Right atrium auricular region (tissue), 2 donors: ENCODE results near the gene CMSS1. TPM values are rescaled to one million over a fixed set of nuclear protein-coding genes. Genes with fewer than 3 reads are reported as not detected.

Experiments
- DNase-seq: peaks from one replicate; pipeline ENCODE4 v3.0.0-alpha.2; 2019; ENCODE audit warnings: low spot score
- H3K27ac ChIP-seq, 2 donors: fragments of 200-600 bp; sonication (generic); 1 replicate in 1 of 2; 2 replicates in 1 of 2; pipeline ENCODE4 v1.5.1; 2016 to 2019
- H3K27me3 ChIP-seq, 2 donors: fragments of 200-600 bp; sonication (generic); one replicate each; pipeline versions ENCODE4 v1.5.1 to v1.6.0; 2017 to 2019
- H3K36me3 ChIP-seq: fragments of 200-600 bp; sonication (generic); one replicate; pipeline ENCODE4 v1.5.1; 2016
- H3K4me1 ChIP-seq, 2 donors: fragments of 200-600 bp; sonication (generic); one replicate each; pipeline versions ENCODE4 v1.5.1 to v1.6.0; 2017 to 2019
- H3K4me3 ChIP-seq, 2 donors: fragments of 200-600 bp; sonication (generic); 1 replicate in 1 of 2; 2 replicates in 1 of 2; pipeline ENCODE4 v1.5.1; 2017 to 2019; ENCODE audit warnings: mild to moderate bottlenecking in 1 of 2, moderate library complexity in 1 of 2
- H3K9me3 ChIP-seq, 2 donors: fragments of 200-600 bp; sonication (generic); one replicate each; pipeline ENCODE4 v1.5.1; 2019
- CTCF ChIP-seq, 2 donors: fragments of 200-600 bp; sonication (generic); IDR thresholded peaks; one replicate each; pipeline ENCODE4 v1.5.1; 2019; ENCODE audit warnings: antibody characterized with exemption in 2 of 2
- total RNA-seq, 2 donors: library from RNA; depleted of rRNA; stranded (reverse); fragments of >200 nt; gene quantifications; one replicate each; pipeline ENCODE4 v1.1.0, GENCODE V29; 2016

The CMSS1 gene
- total RNA-seq, 2 donors from 2014 or later: 5.7 to 17.7 TPM

- Histone ChIP-seq H3K4me3 (no peak overlapping the region), H3K27me3 (no peaks in the 10 kb centered on the region), H3K36me3 (no peaks in the 10 kb centered on the region), H3K4me1 (peaks cover 0 to 25% of the 10 kb centered on the region in 2 donors), H3K9me3 (no peaks in the 10 kb centered on the region), H3K27ac (peak overlapping the region in 1 of 2 donors; percentile 73)
- DNase-seq: no peak
- no peak for TF ChIP-seq CTCF (IDR thresholded peaks at IDR 0.05)
These were observed 205.9 kb downstream of the CMSS1 start for GRCh38 chr3:100023595-100023994.

- no peak for DNase-seq
- no peak overlapping the region for H3K4me3 ChIP-seq
- H3K9me3 ChIP-seq: no peaks in the 10 kb centered on the region
- H3K4me1 ChIP-seq: peaks cover 0 to 25% of the 10 kb centered on the region in 2 donors
- no peak for TF ChIP-seq CTCF (IDR thresholded peaks at IDR 0.05)
- H3K27me3 ChIP-seq: no peaks in the 10 kb centered on the region
- H3K27ac ChIP-seq: peak overlapping the region; percentile 71 to 73
- H3K36me3 ChIP-seq: no peaks in the 10 kb centered on the region
These were observed 207.1 kb downstream of the CMSS1 start for GRCh38 chr3:100024520-100025303.

GRCh38 chr3:100027321-100027720 lies 209.7 kb downstream of the CMSS1 start:
- H3K9me3 ChIP-seq: no peaks in the 10 kb centered on the region
- no peak overlapping the region for H3K27ac ChIP-seq
- peaks cover 0 to 33% of the 10 kb centered on the region in 2 donors for H3K4me1 ChIP-seq
- DNase-seq: no peak
- no peaks in the 10 kb centered on the region for H3K36me3 ChIP-seq
- no peak for TF ChIP-seq CTCF (IDR thresholded peaks at IDR 0.05)
- no peak overlapping the region for H3K4me3 ChIP-seq
- no peaks in the 10 kb centered on the region for H3K27me3 ChIP-seq

GRCh38 chr3:100029052-100029451 lies 211.4 kb downstream of the CMSS1 start:
- no peak overlapping the region for H3K27ac ChIP-seq
- H3K4me1 ChIP-seq: peaks cover 0 to 36% of the 10 kb centered on the region in 2 donors
- no peak for DNase-seq
- H3K4me3 ChIP-seq: no peak overlapping the region
- TF ChIP-seq CTCF (IDR thresholded peaks at IDR 0.05): no peak
- no peaks in the 10 kb centered on the region for H3K27me3 ChIP-seq
- no peaks in the 10 kb centered on the region for H3K36me3 ChIP-seq
- H3K9me3 ChIP-seq: no peaks in the 10 kb centered on the region

- Histone ChIP-seq H3K4me3 (no peak overlapping the region), H3K36me3 (no peaks in the 10 kb centered on the region), H3K27me3 (no peaks in the 10 kb centered on the region), H3K4me1 (peaks cover 0 to 29% of the 10 kb centered on the region in 2 donors), H3K27ac (no peak overlapping the region), H3K9me3 (no peaks in the 10 kb centered on the region)
- no peak for TF ChIP-seq CTCF (IDR thresholded peaks at IDR 0.05)
- no peak for DNase-seq
These were observed 212.0 kb downstream of the CMSS1 start for GRCh38 chr3:100029689-100030088.

- no peak for TF ChIP-seq CTCF (IDR thresholded peaks at IDR 0.05)
- Histone ChIP-seq H3K9me3 (no peaks in the 10 kb centered on the region), H3K27me3 (no peaks in the 10 kb centered on the region), H3K27ac (no peak overlapping the region), H3K36me3 (no peaks in the 10 kb centered on the region), H3K4me1 (peaks cover 0 to 23% of the 10 kb centered on the region in 2 donors), H3K4me3 (no peak overlapping the region)
- DNase-seq: no peak
These were observed 212.7 kb downstream of the CMSS1 start for GRCh38 chr3:100030346-100030745.
